Measurements from ENCODE around the gene IRF4. TPM values are rescaled to one million over a fixed set of nuclear protein-coding genes. Genes with fewer than 3 reads are reported as not detected.

Gene IRF4
- total and polyA plus RNA-seq, 2 donors (not counting 1 experiment from before 2014, with no cell fraction given): 75.7 to 142 TPM

DNA sequence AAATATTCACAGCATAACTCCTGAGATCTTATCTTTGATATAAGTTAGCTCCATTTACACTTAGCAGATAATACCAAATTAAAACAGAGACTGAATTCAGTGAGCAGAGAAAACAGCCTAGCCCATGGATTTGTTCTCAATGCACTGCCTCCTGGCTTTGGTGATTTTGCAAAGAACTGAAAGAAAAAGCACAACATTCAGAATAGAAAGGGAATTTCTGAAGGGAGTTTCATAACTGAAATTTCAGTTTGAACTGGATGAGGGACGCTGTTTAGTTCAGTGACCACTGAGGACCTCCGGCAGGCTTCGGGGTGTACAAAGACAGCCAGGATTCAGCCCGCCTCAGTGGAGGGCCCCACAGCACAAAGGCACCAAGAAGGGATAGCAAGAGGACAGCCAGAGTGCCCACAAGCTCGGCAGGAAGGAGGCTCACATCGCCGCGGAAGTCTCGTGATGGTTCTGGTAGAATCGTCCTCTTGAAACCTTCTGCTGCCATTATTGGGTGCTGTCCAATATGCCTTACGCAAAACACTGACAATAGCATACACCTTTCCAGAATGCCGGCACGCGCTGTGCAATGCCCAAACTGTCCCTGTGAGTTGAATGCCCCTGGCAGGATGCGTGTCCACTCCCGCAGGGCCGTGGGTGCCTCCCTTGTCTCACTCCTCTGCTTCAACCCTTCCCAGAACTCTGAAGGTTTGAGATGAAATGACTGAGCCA, 9.7 kb upstream of the IRF4 start:
- H4K20me1 ChIP-seq (ENCODE audit: control insufficient read depth, insufficient read depth, low read length, poor library complexity, severe bottlenecking): no peaks in the 10 kb centered on the region
- no peaks in the 10 kb centered on the region for H3K27me3 Mint-ChIP-seq
- no peaks in the 10 kb centered on the region for H3K79me2 ChIP-seq (ENCODE audit: control insufficient read depth, insufficient read depth, low read length)
- H3K4me3 Mint-ChIP-seq: no peak overlapping the region
- no peaks in the 10 kb centered on the region for H3K27me3 ChIP-seq (replicated peaks in 1 of 4; ENCODE audit: control extremely low read depth in 1 of 4, control insufficient read depth in 3 of 4, insufficient read depth in 4 of 4, low read length in 3 of 4)
- TF ChIP-seq, protein P1, sequence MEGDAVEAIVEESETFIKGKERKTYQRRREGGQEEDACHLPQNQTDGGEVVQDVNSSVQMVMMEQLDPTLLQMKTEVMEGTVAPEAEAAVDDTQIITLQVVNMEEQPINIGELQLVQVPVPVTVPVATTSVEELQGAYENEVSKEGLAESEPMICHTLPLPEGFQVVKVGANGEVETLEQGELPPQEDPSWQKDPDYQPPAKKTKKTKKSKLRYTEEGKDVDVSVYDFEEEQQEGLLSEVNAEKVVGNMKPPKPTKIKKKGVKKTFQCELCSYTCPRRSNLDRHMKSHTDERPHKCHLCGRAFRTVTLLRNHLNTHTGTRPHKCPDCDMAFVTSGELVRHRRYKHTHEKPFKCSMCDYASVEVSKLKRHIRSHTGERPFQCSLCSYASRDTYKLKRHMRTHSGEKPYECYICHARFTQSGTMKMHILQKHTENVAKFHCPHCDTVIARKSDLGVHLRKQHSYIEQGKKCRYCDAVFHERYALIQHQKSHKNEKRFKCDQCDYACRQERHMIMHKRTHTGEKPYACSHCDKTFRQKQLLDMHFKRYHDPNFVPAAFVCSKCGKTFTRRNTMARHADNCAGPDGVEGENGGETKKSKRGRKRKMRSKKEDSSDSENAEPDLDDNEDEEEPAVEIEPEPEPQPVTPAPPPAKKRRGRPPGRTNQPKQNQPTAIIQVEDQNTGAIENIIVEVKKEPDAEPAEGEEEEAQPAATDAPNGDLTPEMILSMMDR (IDR thresholded peaks at IDR 0.05): no peak
- TF ChIP-seq EZH2 (IDR thresholded peaks at IDR 0.05; ENCODE audit: borderline replicate concordance, insufficient read depth, low read depth, low read length, poor library complexity, severe bottlenecking): no peak
- no peak overlapping the region for H2AFZ ChIP-seq (ENCODE audit: insufficient read depth, low read depth, low read length, poor library complexity, severe bottlenecking)
- no peak overlapping the region for H3K4me3 ChIP-seq (ENCODE audit: control extremely low read depth in 1 of 5, extremely low read depth in 1 of 5, insufficient read depth in 1 of 5, low read depth in 2 of 5, low read length in 4 of 5)
- intact Hi-C loops (cut with micrococcal nuclease): no loop called here
- peaks cover 0 to 34% (median 0%) of the 10 kb centered on the region in 3 donors for H3K9me3 ChIP-seq (ENCODE audit: control extremely low read depth in 1 of 3, control insufficient read depth in 2 of 3, insufficient read depth in 1 of 3, low read length in 2 of 3)
- peaks cover 35% of the 10 kb centered on the region for H3K4me1 Mint-ChIP-seq
- H3K27ac Mint-ChIP-seq: no peak overlapping the region
- H3K9ac ChIP-seq (ENCODE audit: low read length): no peak overlapping the region
- ChIA-PET CTCF (interaction anchor here (0.8 kb wide), 1 partner anchor 8 kb away, joined by 3 read pairs; no protein-coding TSS in a partner anchor), POLR2A (no interaction called here)
- H3K4me2 ChIP-seq (replicated peaks; ENCODE audit: low read depth, low read length, poor library complexity, severe bottlenecking): no peak overlapping the region
- no peaks in the 10 kb centered on the region for H3K36me3 ChIP-seq (replicated peaks in 1 of 2; ENCODE audit: control extremely low read depth in 1 of 2, control insufficient read depth in 1 of 2, extremely low read depth in 1 of 2, insufficient read depth in 2 of 2, low read length in 1 of 2)
- H3K4me1 ChIP-seq (ENCODE audit: control insufficient read depth in 2 of 2, insufficient read depth in 2 of 2, low read length in 2 of 2): peaks cover 36 to 38% of the 10 kb centered on the region in 2 donors
- 87% methylated on average over 17 of the region's 17 CpGs for WGBS (ENCODE audit: insufficient coverage)
- DNase-seq: no peak
- ATAC-seq (ENCODE audit: low read depth): no peak
- no peaks in the 10 kb centered on the region for H3K9me3 Mint-ChIP-seq (ENCODE audit: insufficient read depth)
- H3K27ac ChIP-seq (ENCODE audit: low read length in 2 of 2): no peak overlapping the region

All from B cell (primary cell).